ENCODE measurements around the gene JAK3. TPM values are rescaled to one million over a fixed set of nuclear protein-coding genes. Genes with fewer than 3 reads are reported as not detected.

JAK3 gene
- total RNA-seq, 2 donors from 2014 or later: 2.0 to 3.1 TPM

GRCh38 chr19:17866312-17866963 lies 18.7 kb upstream of the JAK3 start:
- intact Hi-C loops (cut with DNase I): loop anchor here (5.0 kb wide), 1 partner anchor 71 kb away; no protein-coding TSS in a partner anchor
- Histone ChIP-seq H3K36me3 (replicated peaks in 1 of 2; ENCODE audit: insufficient read depth in 1 of 2, low read depth in 2 of 2) (peaks cover 18 to 24% of the 10 kb centered on the region in 2 donors), H3K27me3 (peaks cover 0 to 15% of the 10 kb centered on the region in 2 donors), H3K4me3 (no peak overlapping the region), H3K4me1 (peaks cover 22% of the 10 kb centered on the region), H3K27ac (no peak overlapping the region), H3K9me3 (no peaks in the 10 kb centered on the region)
- no peak for DNase-seq
- TF ChIP-seq POLR2A (IDR thresholded peaks at IDR 0.05) (no peak), CTCF (IDR thresholded peaks at IDR 0.05) (no peak)
- 78 to 82% methylated on average over 7 to 8 of the region's 8 CpGs for WGBS, 2 donors
- no peak for ATAC-seq

DNA sequence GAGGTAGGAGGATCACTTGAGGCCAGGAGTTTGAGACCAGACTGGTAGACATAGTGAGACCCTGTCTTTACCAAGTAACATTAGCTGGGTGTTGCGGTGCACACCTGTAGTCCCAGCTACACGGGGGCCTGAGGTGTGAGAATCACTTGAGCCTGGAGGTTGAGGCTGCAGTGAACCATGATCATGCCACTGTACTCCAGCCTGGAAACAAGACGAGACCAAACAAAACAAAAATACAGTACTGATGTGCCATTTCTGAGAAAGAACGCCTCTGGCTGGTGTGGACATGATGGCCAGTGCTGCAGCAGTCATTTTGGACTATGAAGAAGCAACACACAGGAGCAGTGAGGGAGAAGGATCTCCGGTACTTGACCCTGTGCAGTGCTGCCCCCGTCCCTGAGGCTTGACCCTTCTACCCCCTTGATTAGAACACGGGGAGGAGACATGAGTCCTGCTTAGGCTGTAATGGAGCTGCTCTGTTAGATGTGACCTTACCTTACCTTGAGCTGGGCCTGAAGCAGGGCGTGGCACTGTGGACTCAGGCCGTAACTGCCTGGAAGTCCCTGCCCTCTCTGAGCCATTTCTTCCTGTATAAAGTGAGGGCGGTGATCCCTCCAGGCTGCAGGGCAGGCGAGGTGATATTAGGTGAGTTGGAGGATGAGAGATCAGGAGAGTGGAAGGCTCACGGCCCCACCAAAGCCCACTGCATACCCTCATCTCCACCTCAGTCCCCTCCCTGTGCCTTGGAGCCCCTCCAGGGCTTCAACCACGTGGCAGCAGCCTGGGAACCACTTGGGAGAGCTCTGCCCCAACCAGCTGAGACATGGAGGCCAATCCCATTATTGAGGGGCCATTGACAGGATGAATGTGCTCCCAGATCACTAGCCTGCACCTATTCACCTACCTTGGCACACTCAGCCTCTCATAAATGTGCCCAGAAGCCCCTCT lies 17.9 kb upstream of the JAK3 start:
- intact Hi-C loops (cut with DNase I): loop anchor here (5.0 kb wide), 1 partner anchor 72 kb away; no protein-coding TSS in a partner anchor
- no peak for TF ChIP-seq POLR2A (IDR thresholded peaks at IDR 0.05)
- no peak for TF ChIP-seq CTCF (IDR thresholded peaks at IDR 0.05)
- Histone ChIP-seq H3K36me3 (replicated peaks in 1 of 2; ENCODE audit: insufficient read depth in 1 of 2, low read depth in 2 of 2) (peaks cover 18 to 24% of the 10 kb centered on the region in 2 donors), H3K9me3 (no peaks in the 10 kb centered on the region), H3K4me1 (peaks cover 30% of the 10 kb centered on the region), H3K4me3 (no peak overlapping the region), H3K27ac (no peak overlapping the region), H3K27me3 (peaks cover 0 to 13% of the 10 kb centered on the region in 2 donors)
- peak; percentile 28 for ATAC-seq
- no peak for DNase-seq
- WGBS, 2 donors: 70% methylated on average over 8 to 13 of the region's 13 CpGs

DNA sequence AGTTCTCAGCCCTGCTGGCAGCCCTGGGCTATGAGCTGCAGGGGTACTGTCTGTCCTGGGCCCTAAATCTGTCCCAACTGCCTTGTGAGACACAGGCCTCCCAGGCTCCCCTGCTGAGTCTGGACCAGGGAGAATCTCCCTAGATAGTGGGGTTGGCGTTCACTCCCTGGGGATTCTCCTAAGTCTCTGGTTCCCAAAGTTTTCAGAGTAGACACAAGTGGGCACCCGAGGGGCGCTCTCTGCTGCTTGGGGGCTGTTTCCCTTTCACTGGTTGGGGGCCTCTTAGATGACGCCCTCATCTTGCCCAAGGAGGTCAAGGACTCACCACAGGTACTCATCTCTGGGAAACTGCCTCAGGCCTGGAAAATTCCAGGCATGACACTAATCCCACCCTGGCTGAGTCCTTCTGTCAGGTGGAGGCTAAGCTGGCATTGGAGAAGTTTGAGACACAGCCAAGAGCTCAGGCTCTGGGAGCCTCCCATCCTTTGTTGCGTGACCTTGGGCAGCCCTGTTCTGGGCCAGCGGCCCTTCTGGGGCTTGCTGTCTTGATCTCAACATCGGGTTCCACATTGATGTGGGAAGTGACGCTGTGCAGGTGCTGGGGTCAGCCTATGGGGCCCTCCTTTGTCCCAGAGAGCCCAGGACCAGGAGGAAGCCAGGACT lies 15.9 kb upstream of the JAK3 start:
- no peaks in the 10 kb centered on the region for H3K9me3 ChIP-seq
- DNase-seq (no peak), ATAC-seq (no peak)
- no peaks in the 10 kb centered on the region for H3K27me3 ChIP-seq
- TF ChIP-seq CTCF (IDR thresholded peaks at IDR 0.05): no peak
- TF ChIP-seq POLR2A (IDR thresholded peaks at IDR 0.05): no peak
- H3K27ac ChIP-seq: no peak overlapping the region
- H3K4me1 ChIP-seq: peaks cover 33% of the 10 kb centered on the region
- intact Hi-C loops (cut with DNase I): loop anchor here (5.0 kb wide), 1 partner anchor 134 kb away; no protein-coding TSS in a partner anchor
- WGBS, 2 donors: 66% methylated on average over 7 of the region's 8 CpGs; no CpG with 5 or more reads in 1 of the 2 donors
- H3K4me3 ChIP-seq: no peak overlapping the region
- peaks cover 18 to 24% of the 10 kb centered on the region in 2 donors for H3K36me3 ChIP-seq (replicated peaks in 1 of 2; ENCODE audit: insufficient read depth in 1 of 2, low read depth in 2 of 2)

GRCh38 chr19:17862711-17863519 lies 15.1 kb upstream of the JAK3 start:
- no peak for TF ChIP-seq CTCF (IDR thresholded peaks at IDR 0.05)
- no peak for TF ChIP-seq POLR2A (IDR thresholded peaks at IDR 0.05)
- peaks cover 18 to 24% of the 10 kb centered on the region in 2 donors for H3K36me3 ChIP-seq (replicated peaks in 1 of 2; ENCODE audit: insufficient read depth in 1 of 2, low read depth in 2 of 2)

More at GRCh38 chr19:17862711-17863519, 15.1 kb upstream of the JAK3 start:
- Histone ChIP-seq H3K4me3 (no peak overlapping the region), H3K27ac (no peak overlapping the region), H3K9me3 (no peaks in the 10 kb centered on the region), H3K4me1 (peaks cover 33% of the 10 kb centered on the region), H3K27me3 (no peaks in the 10 kb centered on the region)
- 86 to 93% methylated on average over 3 to 30 of the region's 31 CpGs for WGBS, 2 donors
- DNase-seq: no peak
- intact Hi-C loops (cut with DNase I): loop anchor here (5.0 kb wide), 1 partner anchor 134 kb away; no protein-coding TSS in a partner anchor
- ATAC-seq: no peak

Measured in body of pancreas (tissue), 4 donors.